HG03139 (cell line): Measurements from ENCODE around the gene NUTF2.
"Not testable (repeated sequence)": the region's sequence is repeated elsewhere in the genome, so short reads cannot be mapped to it uniquely, and the experiment has no call there.

Experiments
- ATAC-seq: cut with Tn5 transposase; IDR thresholded peaks from one replicate; pipeline ENCODE4 v1.9.1; 2021; ENCODE audit not compliant: unreplicated experiment

Gene NUTF2

DNA sequence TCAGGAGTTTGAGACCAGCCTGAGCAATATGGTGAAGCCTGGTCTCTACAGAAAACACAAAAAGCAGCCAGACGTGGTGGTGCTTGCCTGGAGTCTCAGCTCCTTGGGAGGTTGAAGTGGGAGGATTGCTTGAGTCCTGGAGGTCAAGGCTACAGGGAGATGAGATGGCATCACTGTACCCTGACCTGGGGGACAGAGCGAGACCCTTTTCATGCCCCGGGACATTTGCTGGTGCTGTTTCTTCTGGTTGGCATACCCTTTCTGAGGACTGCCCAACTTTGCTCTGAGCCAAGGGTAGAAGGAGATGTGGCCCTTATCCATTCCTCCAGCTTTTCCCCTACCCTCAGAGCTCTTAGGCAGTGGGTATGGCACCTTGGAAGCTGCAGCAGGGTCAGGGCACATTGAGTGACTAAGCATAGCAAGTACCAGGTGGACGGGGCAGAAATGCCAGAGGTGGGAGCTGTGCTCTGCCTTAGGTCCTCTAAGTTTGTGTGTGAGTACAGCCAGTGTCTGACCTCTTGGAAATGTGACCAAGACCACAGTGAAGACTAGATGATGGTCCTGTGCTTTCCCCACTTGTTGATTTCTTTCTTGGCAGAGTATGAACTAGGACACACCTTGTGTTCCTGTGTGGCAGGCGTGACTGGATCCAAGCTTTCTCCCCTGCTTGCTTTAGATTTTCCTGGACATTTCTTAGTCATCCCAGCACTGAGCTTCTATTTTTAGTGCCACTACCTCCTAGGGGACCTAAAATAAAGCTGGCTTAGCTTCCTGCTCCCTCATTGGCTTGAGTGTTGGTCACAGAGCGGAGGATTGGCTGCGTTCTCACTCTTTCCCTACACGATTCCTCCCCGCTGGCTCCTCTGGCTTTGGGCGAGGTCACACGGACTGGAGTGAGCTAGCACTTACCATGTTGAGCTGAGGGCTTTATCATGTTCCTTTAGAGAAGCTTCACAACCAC lies 16.2 kb downstream of the NUTF2 start:
- ATAC-seq, result no peak

- ATAC-seq, result not testable (repeated sequence)
Observed at GRCh38 chr16:67864044-67864443, 17.3 kb downstream of the NUTF2 start.

- no peak for ATAC-seq
Observed at GRCh38 chr16:67864594-67864993, 17.9 kb downstream of the NUTF2 start.

GRCh38 chr16:67865318-67865717 lies 18.6 kb downstream of the NUTF2 start:
- no peak for ATAC-seq

DNA sequence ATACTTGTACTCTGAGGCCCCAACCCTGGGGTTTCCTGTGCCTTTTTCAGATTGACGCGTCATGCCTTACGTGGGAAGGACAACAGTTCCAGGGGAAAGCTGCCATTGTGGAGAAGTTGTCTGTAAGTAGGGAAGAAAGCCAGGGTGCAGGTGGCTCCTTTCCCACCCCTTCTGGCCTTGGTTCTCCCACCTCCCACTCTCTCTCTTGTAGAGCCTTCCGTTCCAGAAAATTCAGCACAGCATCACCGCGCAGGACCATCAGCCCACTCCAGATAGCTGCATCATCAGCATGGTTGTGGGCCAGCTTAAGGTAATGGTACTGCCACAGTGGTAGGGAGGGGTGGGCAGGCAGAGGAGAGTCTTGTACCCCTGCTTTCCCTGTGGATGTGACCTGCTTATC lies 21.6 kb downstream of the NUTF2 start:
- no peak for ATAC-seq

DNA sequence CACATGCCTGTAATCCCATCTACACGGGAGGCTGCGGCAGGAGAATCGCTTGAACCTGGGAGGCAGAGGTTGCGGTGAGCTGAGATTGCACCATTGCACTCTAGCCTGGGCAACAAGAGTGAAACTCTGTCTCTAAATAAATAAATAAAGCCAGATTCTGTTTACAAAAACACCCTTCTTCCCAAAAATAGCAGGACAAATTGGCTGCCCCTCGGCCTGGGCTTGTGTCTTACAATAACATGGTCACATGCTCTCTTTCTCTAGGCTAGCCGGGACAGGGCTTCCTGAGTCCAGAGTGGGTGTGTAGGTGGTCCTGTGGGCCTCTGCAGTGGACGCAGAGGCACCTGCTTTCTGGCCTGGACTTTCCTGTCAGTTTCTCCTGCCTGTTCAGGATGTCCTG lies 22.9 kb downstream of the NUTF2 start:
- ATAC-seq, result no peak

GRCh38 chr16:67871256-67871655 lies 24.5 kb downstream of the NUTF2 start:
- no peak for ATAC-seq

GRCh38 chr16:67872131-67872630 lies 25.4 kb downstream of the NUTF2 start:
- no peak for ATAC-seq

DNA sequence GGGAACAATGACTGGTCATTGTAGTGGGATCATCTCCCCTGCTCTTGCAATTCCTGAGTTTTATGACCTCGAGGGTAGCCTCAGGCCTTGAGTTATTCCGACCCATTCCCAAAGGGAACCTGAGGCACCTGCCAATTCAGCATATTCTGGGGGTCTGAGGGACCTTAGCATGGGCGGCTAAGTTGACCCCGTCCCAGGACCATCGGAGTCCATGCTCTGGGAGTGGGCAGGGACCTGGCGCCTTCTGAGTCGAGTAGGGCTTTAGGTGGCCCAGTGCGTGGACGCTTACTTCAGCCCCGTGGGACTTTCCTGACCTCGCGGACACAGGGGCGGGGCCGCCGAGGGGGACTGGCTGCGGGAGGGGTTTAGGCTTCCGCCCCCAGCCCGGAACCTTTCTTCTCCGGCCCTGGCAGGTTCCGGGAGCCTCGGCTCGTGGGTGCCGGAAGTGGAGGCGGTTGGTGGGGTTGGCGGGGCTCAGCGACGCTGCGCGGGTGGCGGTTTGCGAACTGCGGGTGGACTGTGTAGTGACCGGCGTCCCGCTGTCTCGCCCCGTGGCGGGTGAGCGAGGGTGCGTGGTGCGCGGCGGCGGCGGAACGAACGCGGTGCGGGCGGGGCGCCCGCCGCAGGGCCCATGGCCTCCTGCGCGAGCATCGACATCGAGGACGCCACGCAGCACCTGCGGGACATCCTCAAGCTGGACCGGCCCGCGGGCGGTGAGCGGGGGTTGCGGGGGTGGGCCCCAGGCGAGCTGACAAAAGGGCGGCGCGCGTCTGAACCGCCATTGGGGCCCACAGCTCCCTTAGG lies 26.1 kb downstream of the NUTF2 start, which contains the start of gene EDC4:
Gene EDC4, plus strand, starts transcription at position 422 of the 804 bp plus-strand sequence. Its CDS starts 210 bp downstream, at position 632.
- ATAC-seq, result peak; percentile 65

- ATAC-seq, result no peak
Observed at GRCh38 chr16:67873435-67874370, 27.0 kb downstream of the NUTF2 start.

DNA sequence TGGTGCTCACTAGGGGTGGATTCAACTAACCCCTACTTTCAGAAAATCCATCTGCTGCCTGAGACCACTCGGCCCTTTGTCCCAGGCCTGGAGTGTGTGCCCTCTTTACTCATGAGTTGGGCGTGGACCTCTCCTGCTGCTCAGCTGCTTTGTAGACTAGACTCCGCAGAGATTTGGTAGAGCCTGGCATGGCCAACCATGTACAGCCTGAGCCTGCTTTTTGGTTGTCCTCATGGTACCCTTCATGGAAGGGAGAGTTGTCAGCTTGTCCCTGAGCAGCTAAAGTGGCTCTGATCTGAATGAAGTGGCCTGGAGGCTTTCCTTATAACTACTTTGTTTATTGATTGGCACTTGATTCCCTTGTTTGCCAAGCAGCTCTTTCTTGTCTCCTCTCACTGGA lies 27.6 kb downstream of the NUTF2 start:
- no peak for ATAC-seq

- no peak for ATAC-seq
Observed at GRCh38 chr16:67877064-67877463, 30.3 kb downstream of the NUTF2 start.

DNA sequence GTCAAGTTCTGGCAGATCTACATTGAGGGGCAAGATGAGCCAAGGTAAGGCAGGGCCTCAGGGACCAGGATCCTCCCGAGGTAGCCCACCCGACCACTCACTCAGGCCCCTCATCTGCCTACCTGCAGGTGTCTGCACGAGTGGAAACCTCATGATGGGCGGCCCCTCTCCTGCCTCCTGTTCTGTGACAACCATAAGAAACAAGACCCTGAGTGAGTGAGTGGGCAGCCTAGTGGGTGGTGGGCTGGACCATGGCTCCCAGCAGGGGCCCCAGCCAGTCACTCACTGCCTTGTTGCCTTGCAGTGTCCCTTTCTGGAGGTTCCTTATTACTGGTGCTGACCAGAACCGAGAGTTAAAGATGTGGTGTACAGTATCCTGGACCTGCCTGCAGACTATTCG lies 31.5 kb downstream of the NUTF2 start:
- ATAC-seq, result no peak

GRCh38 chr16:67878846-67879245 lies 32.1 kb downstream of the NUTF2 start:
- ATAC-seq, result no peak

- ATAC-seq, result no peak
Observed at GRCh38 chr16:67879462-67879861, 32.7 kb downstream of the NUTF2 start.

GRCh38 chr16:67879936-67880335 lies 33.2 kb downstream of the NUTF2 start:
- no peak for ATAC-seq

- no peak for ATAC-seq
Observed at GRCh38 chr16:67880584-67880983, 33.9 kb downstream of the NUTF2 start.

- no peak for ATAC-seq
Observed at GRCh38 chr16:67881621-67882161, 35.0 kb downstream of the NUTF2 start.

DNA sequence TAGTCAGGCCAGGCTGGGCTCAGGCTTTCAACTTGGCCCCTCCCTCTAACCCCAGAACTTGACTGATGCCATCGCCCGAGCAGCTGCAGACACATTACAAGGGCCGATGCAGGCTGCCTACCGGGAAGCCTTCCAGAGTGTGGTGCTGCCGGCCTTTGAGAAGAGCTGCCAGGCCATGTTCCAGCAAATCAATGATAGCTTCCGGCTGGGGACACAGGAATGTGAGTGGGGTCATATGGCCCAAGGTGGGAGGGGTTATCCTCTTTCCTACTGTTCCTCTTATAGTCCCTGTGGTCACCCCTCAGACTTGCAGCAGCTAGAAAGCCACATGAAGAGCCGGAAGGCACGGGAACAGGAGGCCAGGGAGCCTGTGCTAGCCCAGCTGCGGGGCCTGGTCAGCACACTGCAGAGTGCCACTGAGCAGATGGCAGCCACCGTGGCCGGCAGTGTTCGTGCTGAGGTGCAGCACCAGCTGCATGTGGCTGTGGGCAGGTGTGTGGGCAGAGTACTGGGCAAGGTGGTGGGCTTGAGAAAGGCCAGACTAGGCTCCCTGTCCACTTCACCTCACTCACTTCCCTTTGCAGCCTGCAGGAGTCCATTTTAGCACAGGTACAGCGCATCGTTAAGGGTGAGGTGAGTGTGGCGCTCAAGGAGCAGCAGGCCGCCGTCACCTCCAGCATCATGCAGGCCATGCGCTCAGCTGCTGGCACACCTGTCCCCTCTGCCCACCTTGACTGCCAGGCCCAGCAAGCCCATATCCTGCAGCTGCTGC lies 35.8 kb downstream of the NUTF2 start:
- no peak for ATAC-seq
